ENCODE measurements around the gene UROC1.

The UROC1 gene

GRCh38 chr3:126533506-126533905, 15.9 kb upstream of the UROC1 start:
- no peak for TF ChIP-seq EP300 (IDR thresholded peaks at IDR 0.05; ENCODE audit: borderline replicate concordance)
- TF ChIP-seq USF1 (IDR thresholded peaks at IDR 0.05) = no peak
- no peak for TF ChIP-seq FOXM1 (IDR thresholded peaks at IDR 0.05; ENCODE audit: borderline replicate concordance, low read depth)
- TF ChIP-seq RAD21 (IDR thresholded peaks at IDR 0.05; ENCODE audit: low read depth) = no peak
- no peak for TF ChIP-seq YY1 (IDR thresholded peaks at IDR 0.05; ENCODE audit: low read depth)
- no peak for TF ChIP-seq EGR1 (IDR thresholded peaks at IDR 0.05)
- no peak for TF ChIP-seq TEAD4 (IDR thresholded peaks at IDR 0.05)

- TF ChIP-seq USF1 (IDR thresholded peaks at IDR 0.05) = no peak
- TF ChIP-seq TAF1 (IDR thresholded peaks at IDR 0.05; ENCODE audit: low read depth) = no peak
- no peak for TF ChIP-seq TEAD4 (IDR thresholded peaks at IDR 0.05)
- TF ChIP-seq REST (IDR thresholded peaks at IDR 0.05; ENCODE audit: low read depth) = no peak
- TF ChIP-seq EGR1 (IDR thresholded peaks at IDR 0.05) = no peak
- TF ChIP-seq NFIC (IDR thresholded peaks at IDR 0.05) = no peak
- no peak for TF ChIP-seq EP300 (IDR thresholded peaks at IDR 0.05; ENCODE audit: borderline replicate concordance)
Observed at GRCh38 chr3:126531051-126531330, 13.4 kb upstream of the UROC1 start.

- TF ChIP-seq USF1 (IDR thresholded peaks at IDR 0.05) = no peak
- TF ChIP-seq TEAD4 (IDR thresholded peaks at IDR 0.05) = no peak
- no peak for TF ChIP-seq YY1 (IDR thresholded peaks at IDR 0.05; ENCODE audit: low read depth)
Observed at GRCh38 chr3:126530171-126531050, 12.8 kb upstream of the UROC1 start.

- TF ChIP-seq YY1 (IDR thresholded peaks at IDR 0.05; ENCODE audit: low read depth) = no peak
- TF ChIP-seq RAD21 (IDR thresholded peaks at IDR 0.05; ENCODE audit: low read depth) = no peak
Observed at GRCh38 chr3:126529585-126530170, 12.1 kb upstream of the UROC1 start.

- TF ChIP-seq NFIC (IDR thresholded peaks at IDR 0.05) = no peak
Observed at GRCh38 chr3:126528800-126529541, 11.4 kb upstream of the UROC1 start.

GRCh38 chr3:126528419-126528799, 10.8 kb upstream of the UROC1 start:
- TF ChIP-seq TCF12 (IDR thresholded peaks at IDR 0.05; ENCODE audit: low read depth) (no peak), NFIC (IDR thresholded peaks at IDR 0.05) (no peak), TEAD4 (IDR thresholded peaks at IDR 0.05) (no peak), REST (IDR thresholded peaks at IDR 0.05; ENCODE audit: low read depth) (no peak), EP300 (IDR thresholded peaks at IDR 0.05; ENCODE audit: borderline replicate concordance) (no peak), ZBTB7A (IDR thresholded peaks at IDR 0.05; ENCODE audit: low read depth) (no peak), EGR1 (IDR thresholded peaks at IDR 0.05) (no peak), RAD21 (IDR thresholded peaks at IDR 0.05; ENCODE audit: low read depth) (no peak), YY1 (IDR thresholded peaks at IDR 0.05; ENCODE audit: low read depth) (no peak), USF1 (IDR thresholded peaks at IDR 0.05) (no peak), FOXM1 (IDR thresholded peaks at IDR 0.05; ENCODE audit: borderline replicate concordance, low read depth) (no peak), TAF1 (IDR thresholded peaks at IDR 0.05; ENCODE audit: low read depth) (no peak), CREB1 (IDR thresholded peaks at IDR 0.05; ENCODE audit: low read depth) (no peak), MAX (IDR thresholded peaks at IDR 0.05) (no peak), CEBPB (IDR thresholded peaks at IDR 0.05) (no peak)

Measured in Ishikawa (cell line).